H1 (cell line): ENCODE results near the gene STK36. TPM values are rescaled to one million over a fixed set of nuclear protein-coding genes. Genes with fewer than 3 reads are reported as not detected.
A peak's percentile ranks its signal among the peaks of the same experiment; 100 is the strongest.

ENCODE experiments used
- CTCF ChIA-PET: fragments of 300-600 bp; sonication (Branson Sonifier 250); formaldehyde crosslinking; loops from one replicate; lab custom pipeline; 2021; ENCODE audit not compliant: partially characterized antibody; lab: Charles Lee
- POLR2A ChIA-PET: fragments of 300-600 bp; sonication (Branson Sonifier 250); formaldehyde crosslinking; loops from one replicate; lab custom pipeline; 2021; ENCODE audit warnings: inconsistent platforms; ENCODE audit not compliant: partially characterized antibody; lab: Charles Lee
- DNase-seq, 2 experiments: peaks; one replicate each; pipeline versions ENCODE4 v3.0.0 to v3.0.0-alpha.2; 2010 to 2022; ENCODE audit warnings: low spot score in 2 of 2, low read depth in 1 of 2, mixed read lengths in 1 of 2
- FAIRE-seq: peaks from 2 replicates; lab custom pipeline; 2011; peaks lifted over from hg19 to GRCh38; lab: Jason Lieb, UNC
- H2AFZ ChIP-seq: 2 replicates; pipeline ENCODE4 v1.8.1; 2012; ENCODE audit warnings: low read length, inconsistent platforms
- H2AK5ac ChIP-seq: 2 replicates; pipeline ENCODE4 v1.6.1; 2013; ENCODE audit warnings: low read depth, low read length
- H2BK120ac ChIP-seq: replicated peaks from 2 replicates; pipeline ENCODE3; 2013; ENCODE audit warnings: low read depth, low read length, inconsistent platforms
- H2BK12ac ChIP-seq: 2 replicates; pipeline ENCODE4 v1.6.1; 2013; ENCODE audit warnings: low read depth, low read length
- H2BK15ac ChIP-seq: 2 replicates; pipeline ENCODE4 v1.6.1; 2013; ENCODE audit warnings: low read length
- H2BK20ac ChIP-seq: 2 replicates; pipeline ENCODE4 v1.6.1; 2013; ENCODE audit warnings: low read length
- H2BK5ac ChIP-seq: 2 replicates; pipeline ENCODE4 v1.6.1; 2013; ENCODE audit warnings: low read depth, low read length
- H3K14ac ChIP-seq: 2 replicates; pipeline ENCODE4 v1.6.1; 2013; ENCODE audit warnings: inconsistent platforms; ENCODE audit not compliant: insufficient read length
- H3K18ac ChIP-seq: 2 replicates; pipeline ENCODE4 v1.6.1; 2013; ENCODE audit warnings: low read length; ENCODE audit errors: extremely low read depth
- H3K23ac ChIP-seq: 2 replicates; pipeline ENCODE4 v1.6.1; 2013; ENCODE audit warnings: inconsistent platforms; ENCODE audit not compliant: insufficient read length
- H3K23me2 ChIP-seq: 2 replicates; pipeline ENCODE4 v1.6.1; 2013; ENCODE audit warnings: low read depth, low read length
- H3K27ac ChIP-seq: 2 replicates; pipeline ENCODE4 v1.6.1; 2011; ENCODE audit warnings: low read depth, low read length, inconsistent platforms
- H3K27me3 ChIP-seq, 4 experiments: replicated peaks in 1 of 4; 1 replicate in 1 of 4; 2 replicates in 3 of 4; pipeline versions ENCODE4 v1.6.1 to v1.8.1; 2011 to 2013; ENCODE audit warnings: low read length in 3 of 4, mild to moderate bottlenecking in 3 of 4, inconsistent platforms in 2 of 4, mixed read lengths in 2 of 4, moderate library complexity in 1 of 4; ENCODE audit not compliant: control insufficient read depth in 3 of 4, insufficient read depth in 3 of 4; ENCODE audit errors: extremely low read depth in 1 of 4
- H3K36me3 ChIP-seq, 4 experiments: 2 replicates each; pipeline versions ENCODE4 v1.6.1 to v1.8.1; 2011 to 2013; ENCODE audit warnings: mild to moderate bottlenecking in 4 of 4, low read length in 3 of 4, moderate library complexity in 2 of 4, control low read depth in 1 of 4, inconsistent platforms in 1 of 4; ENCODE audit not compliant: insufficient read depth in 4 of 4, control insufficient read depth in 2 of 4
- H3K4ac ChIP-seq: replicated peaks from 2 replicates; pipeline ENCODE3; 2013; ENCODE audit warnings: low read length, low read depth, mixed read lengths, inconsistent platforms; ENCODE audit not compliant: insufficient read length
- H3K4me1 ChIP-seq, 4 experiments: replicated peaks in 1 of 4; 1 replicate in 1 of 4; 2 replicates in 3 of 4; pipeline versions ENCODE4 v1.6.1 to v1.8.1; 2011 to 2013; ENCODE audit warnings: low read length in 3 of 4, inconsistent platforms in 2 of 4, mixed read lengths in 1 of 4; ENCODE audit not compliant: insufficient read depth in 4 of 4, control insufficient read depth in 3 of 4
- H3K4me2 ChIP-seq, 2 experiments: 2 replicates each; pipeline versions ENCODE4 v1.6.1 to v1.8.1; 2011 to 2013; ENCODE audit warnings: low read depth in 2 of 2, low read length in 2 of 2, control low read depth in 1 of 2, inconsistent platforms in 1 of 2, mild to moderate bottlenecking in 1 of 2; ENCODE audit not compliant: insufficient read depth in 1 of 2
- H3K4me3 ChIP-seq, 4 experiments: fragments of 200-600, 300-600 bp in 1 of 4; sonication (generic), shearing (Covaris generic), sonication (Bioruptor Twin) in 1 of 4; 2 replicates each; pipeline versions ENCODE4 v1.5.1 to v1.8.1; 2011 to 2016; ENCODE audit warnings: low read length in 4 of 4, low read depth in 3 of 4, control low read depth in 2 of 4, inconsistent platforms in 2 of 4, mild to moderate bottlenecking in 2 of 4, mixed read lengths in 1 of 4, moderate library complexity in 1 of 4; ENCODE audit not compliant: insufficient read depth in 2 of 4; ENCODE audit errors: extremely low read depth in 1 of 4
- H3K56ac ChIP-seq: replicated peaks from 2 replicates; pipeline ENCODE3; 2013; ENCODE audit warnings: low read depth, mild to moderate bottlenecking, mixed read lengths, low read length, inconsistent platforms; ENCODE audit not compliant: insufficient read length
- H3K79me1 ChIP-seq: 2 replicates; pipeline ENCODE4 v1.6.1; 2013; ENCODE audit warnings: low read depth, low read length, control low read depth
- H3K79me2 ChIP-seq, 2 experiments: 2 replicates each; pipeline versions ENCODE4 v1.6.1 to v1.8.1; 2012 to 2013; ENCODE audit warnings: low read length in 2 of 2, mild to moderate bottlenecking in 2 of 2, inconsistent platforms in 1 of 2; ENCODE audit not compliant: insufficient read depth in 2 of 2, control insufficient read depth in 1 of 2
- H3K9ac ChIP-seq, 4 experiments: replicated peaks in 1 of 4; 1 replicate in 1 of 4; 2 replicates in 3 of 4; pipeline versions ENCODE4 v1.6.1 to v1.8.1; 2011 to 2013; ENCODE audit warnings: low read depth in 3 of 4, low read length in 3 of 4, control low read depth in 2 of 4, mild to moderate bottlenecking in 2 of 4, moderate library complexity in 2 of 4, inconsistent platforms in 1 of 4; ENCODE audit errors: extremely low read depth in 1 of 4
- H3K9me3 ChIP-seq, 2 experiments: 2 replicates each; pipeline versions ENCODE4 v1.6.1 to v1.8.1; 2012 to 2013; ENCODE audit warnings: mild to moderate bottlenecking in 2 of 2, moderate library complexity in 2 of 2, control low read depth in 1 of 2, inconsistent platforms in 1 of 2, low read depth in 1 of 2, low read length in 1 of 2, mixed read lengths in 1 of 2; ENCODE audit not compliant: insufficient read depth in 2 of 2
- H4K20me1 ChIP-seq, 2 experiments: replicated peaks in 1 of 2; 2 replicates each; pipeline versions ENCODE3 to v1.8.1; 2011 to 2013; ENCODE audit warnings: inconsistent platforms in 2 of 2, low read length in 2 of 2, mild to moderate bottlenecking in 1 of 2; ENCODE audit not compliant: insufficient read depth in 2 of 2, control insufficient read depth in 1 of 2
- H4K5ac ChIP-seq: 2 replicates; pipeline ENCODE4 v1.6.1; 2013; ENCODE audit warnings: low read length, low read depth, mixed read lengths, inconsistent platforms; ENCODE audit not compliant: insufficient read length
- H4K8ac ChIP-seq: 2 replicates; pipeline ENCODE4 v1.8.0; 2013; ENCODE audit warnings: mild to moderate bottlenecking, moderate library complexity, low read length, inconsistent platforms; ENCODE audit not compliant: insufficient read depth; ENCODE audit errors: extremely low read depth
- H4K91ac ChIP-seq: replicated peaks from 2 replicates; pipeline ENCODE3; 2013; ENCODE audit warnings: low read length, mixed read lengths, inconsistent platforms; ENCODE audit not compliant: insufficient read length
- CREB1 ChIP-seq: IDR thresholded peaks from 2 replicates; pipeline ENCODE4 v1.6.1; 2012; ENCODE audit warnings: inconsistent platforms
- KDM5A ChIP-seq: fragments of 200-600 bp; IDR thresholded peaks from 2 replicates; pipeline ENCODE4 v1.7.1; 2012; ENCODE audit warnings: mild to moderate bottlenecking, low read length, inconsistent platforms, mixed read lengths
- POU5F1 ChIP-seq: IDR thresholded peaks from 2 replicates; pipeline ENCODE4 v1.6.1; 2011; ENCODE audit warnings: low read depth, mild to moderate bottlenecking, low read length, moderate library complexity
- RFX5 ChIP-seq: IDR thresholded peaks from 2 replicates; pipeline ENCODE4 v1.6.1; 2011; ENCODE audit warnings: low read depth, low read length, improper control_type of control experiment, borderline replicate concordance
- SIX5 ChIP-seq: IDR thresholded peaks from 2 replicates; pipeline ENCODE4 v1.6.1; 2011; ENCODE audit warnings: mild to moderate bottlenecking, low read depth, low read length
- SP1 ChIP-seq: IDR thresholded peaks from 2 replicates; pipeline ENCODE4 v1.6.1; 2011; ENCODE audit warnings: low read depth, low read length
- SP4 ChIP-seq: IDR thresholded peaks from 2 replicates; pipeline ENCODE4 v1.6.1; 2012; ENCODE audit warnings: low read length, inconsistent platforms
- TEAD4 ChIP-seq: IDR thresholded peaks from 2 replicates; pipeline ENCODE4 v1.6.1; 2012; ENCODE audit warnings: low read depth, low read length, inconsistent platforms, mixed read lengths
- WGBS, 2 experiments: shearing (Covaris generic) in 1 of 2; methylation state at CpG; one replicate each; pipeline versions ENCODE4 v1.1.6 to v1.1.7; 2013 to 2015; ENCODE audit warnings: low lambda C conversion rate in 2 of 2, mixed read lengths in 2 of 2, inconsistent platforms in 1 of 2, low coverage in 1 of 2, missing lambda C conversion rate in 1 of 2; ENCODE audit not compliant: insufficient replicate concordance in 2 of 2, insufficient coverage in 1 of 2, insufficient read length in 1 of 2; ENCODE audit errors: extremely low coverage in 1 of 2, missing lambda C conversion rate in 1 of 2; 5-methylcytosine and 5-hydroxymethylcytosine counted together
- polyA plus RNA-seq, 7 experiments: library from polyadenylated mRNA; depleted of rRNA in 3 of 7; stranded (reverse) in 5 of 7; unstranded in 2 of 7; fragments of >200 nt in 5 of 7; fragments of 200-250 nt in 2 of 7; gene quantifications; 1 replicate in 5 of 7; 2 replicates in 1 of 7; 4 replicates in 1 of 7; pipeline versions ENCODE4 v1.2.1 to v1.2.3, GENCODE V29; 2011 to 2013; ENCODE audit warnings: missing spikeins in 2 of 7, mixed read lengths in 2 of 7
- total RNA-seq: library from RNA; stranded (reverse); fragmentation: NEBNext Ultra II Directional; extraction: Animal tissue kit (Norgen Biotek cat#: 25700); gene quantifications from 2 replicates; pipeline ENCODE4 v1.2.1, GENCODE V29; 2021
- TF ChIP-seq, protein P1 (sequence below): IDR thresholded peaks from 2 replicates; pipeline ENCODE4 v1.6.1; 2012; ENCODE audit warnings: inconsistent platforms

The STK36 gene
- total and polyA plus RNA-seq, 2 of the 8 experiments (the other 6 are each of a cell fraction or from before 2014, with no cell fraction given) = 41.4 to 57.6 TPM

DNA sequence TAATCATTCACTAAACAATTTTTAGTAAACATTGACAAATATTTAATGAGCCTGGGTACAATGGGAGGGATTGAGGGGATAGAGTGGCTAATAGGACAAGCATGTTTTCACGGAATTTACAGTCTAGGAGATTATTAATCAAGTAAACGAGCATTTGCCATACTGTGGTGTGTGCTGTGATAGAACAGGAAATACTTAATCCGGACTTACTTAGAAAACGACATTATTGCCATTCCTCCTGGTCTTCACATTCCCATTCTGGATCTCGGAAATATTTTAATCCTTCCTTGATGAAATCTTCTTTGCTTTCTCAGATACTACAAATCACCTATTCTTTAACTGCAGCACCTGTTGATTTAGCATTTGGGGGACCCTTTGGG, 39.7 kb downstream of the STK36 start:
- ChIA-PET CTCF (interaction anchor here (0.6 to 2.7 kb wide), 9 partner anchors 9 to 138 kb away, joined by 3 to 17 read pairs (median 9); partner anchors contain the start of genes BCS1L, RNF25, STK36 and ZNF142), POLR2A (interaction anchor here (0.9 to 2.3 kb wide), 6 partner anchors 9 to 110 kb away, joined by 3 to 14 read pairs (median 4); partner anchors contain the start of genes RNF25 and STK36)
- Histone ChIP-seq H2BK120ac (no peak overlapping the region), H3K9me3 (no peaks in the 10 kb centered on the region), H3K4me3 (peak overlapping the region; percentile 85 to 90 (median 89)), H3K4me2 (peak overlapping the region; percentile 56 to 74), H2BK15ac (no peak overlapping the region), H3K4ac (no peak overlapping the region)
- no peak for DNase-seq
- TF ChIP-seq POU5F1 = no peak
- TF ChIP-seq SIX5 = no peak
- TF ChIP-seq TEAD4 = no peak
- TF ChIP-seq SP4 = no peak
- no peak for TF ChIP-seq SP1
- no peak for TF ChIP-seq RFX5
- TF ChIP-seq, protein P1, sequence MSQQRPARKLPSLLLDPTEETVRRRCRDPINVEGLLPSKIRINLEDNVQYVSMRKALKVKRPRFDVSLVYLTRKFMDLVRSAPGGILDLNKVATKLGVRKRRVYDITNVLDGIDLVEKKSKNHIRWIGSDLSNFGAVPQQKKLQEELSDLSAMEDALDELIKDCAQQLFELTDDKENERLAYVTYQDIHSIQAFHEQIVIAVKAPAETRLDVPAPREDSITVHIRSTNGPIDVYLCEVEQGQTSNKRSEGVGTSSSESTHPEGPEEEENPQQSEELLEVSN = no peak
- TF ChIP-seq KDM5A = no peak
- TF ChIP-seq CREB1 = no peak
- TF ChIP-seq, all 59 proteins: peak for 0
- H3K18ac ChIP-seq = no peak overlapping the region
- H3K56ac ChIP-seq = no peak overlapping the region
- 27% methylated on average over 5 of the region's 5 CpGs; no CpG with 5 or more reads in 1 of the 2 experiments for WGBS, 2 experiments
- H2AFZ ChIP-seq = no peak overlapping the region
- H3K36me3 ChIP-seq = peaks cover 0 to 6% (median 0%) of the 10 kb centered on the region in 4 experiments; a peak in 1 of 8 replicates
- peaks cover 4 to 46% of the 10 kb centered on the region in 2 experiments for H3K79me2 ChIP-seq
- peaks cover 0 to 4% (median 1%) of the 10 kb centered on the region in 4 experiments; a peak in 4 of 7 replicates for H3K4me1 ChIP-seq
- H3K9ac ChIP-seq = peak overlapping the region in 2 of 4 experiments; percentile 6 to 71; a peak in 2 of 7 replicates
- no peak overlapping the region for H4K8ac ChIP-seq
- peaks cover 0 to 4% of the 10 kb centered on the region in 2 experiments for H4K20me1 ChIP-seq
- H2AK5ac ChIP-seq = no peak overlapping the region
- no peak overlapping the region for H3K27ac ChIP-seq
- no peak overlapping the region for H4K91ac ChIP-seq
- FAIRE-seq = no peak
- no peak overlapping the region for H2BK20ac ChIP-seq
- H3K79me1 ChIP-seq = peaks cover 7% of the 10 kb centered on the region; the same call in 1 of the 2 replicates
- no peak overlapping the region for H2BK5ac ChIP-seq
- no peak overlapping the region for H3K14ac ChIP-seq
- H3K23ac ChIP-seq = no peak overlapping the region
- no peaks in the 10 kb centered on the region for H3K27me3 ChIP-seq
- H4K5ac ChIP-seq = no peak overlapping the region
- 0 out of 2 replicates have a peak, but pooled peaks cover 2% of the 10 kb centered on the region for H3K23me2 ChIP-seq
- H2BK12ac ChIP-seq = no peak overlapping the region
